ENCODE results near the gene GSC2. TPM values are rescaled to one million over a fixed set of nuclear protein-coding genes. Genes with fewer than 3 reads are reported as not detected.

The GSC2 gene
- total RNA-seq, 4 donors from 2014 or later: not detected

DNA sequence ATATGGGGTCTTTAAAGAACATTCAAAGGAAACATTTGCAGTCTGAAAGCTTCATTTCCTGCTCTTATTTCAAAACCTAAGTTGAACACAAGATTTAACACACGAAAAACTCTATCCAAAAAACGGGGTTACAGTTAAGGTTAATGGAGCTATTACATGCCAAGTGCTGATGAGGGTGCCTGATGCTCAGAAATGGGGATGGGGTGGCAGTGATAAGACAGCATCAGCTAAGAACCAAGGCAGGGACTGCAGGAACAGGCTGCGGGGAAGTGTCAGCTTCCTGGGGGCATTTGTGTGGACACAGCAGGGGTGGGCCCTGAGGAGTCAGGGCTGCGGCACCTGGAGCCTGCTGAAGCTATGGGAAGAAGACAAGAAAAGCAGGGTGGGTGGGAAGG lies 40.0 kb downstream of the GSC2 start:
- ATAC-seq (ENCODE audit: low FRiP score) (no peak), DNase-seq (ENCODE audit: low spot score) (no peak)
- TF ChIP-seq, protein P1, sequence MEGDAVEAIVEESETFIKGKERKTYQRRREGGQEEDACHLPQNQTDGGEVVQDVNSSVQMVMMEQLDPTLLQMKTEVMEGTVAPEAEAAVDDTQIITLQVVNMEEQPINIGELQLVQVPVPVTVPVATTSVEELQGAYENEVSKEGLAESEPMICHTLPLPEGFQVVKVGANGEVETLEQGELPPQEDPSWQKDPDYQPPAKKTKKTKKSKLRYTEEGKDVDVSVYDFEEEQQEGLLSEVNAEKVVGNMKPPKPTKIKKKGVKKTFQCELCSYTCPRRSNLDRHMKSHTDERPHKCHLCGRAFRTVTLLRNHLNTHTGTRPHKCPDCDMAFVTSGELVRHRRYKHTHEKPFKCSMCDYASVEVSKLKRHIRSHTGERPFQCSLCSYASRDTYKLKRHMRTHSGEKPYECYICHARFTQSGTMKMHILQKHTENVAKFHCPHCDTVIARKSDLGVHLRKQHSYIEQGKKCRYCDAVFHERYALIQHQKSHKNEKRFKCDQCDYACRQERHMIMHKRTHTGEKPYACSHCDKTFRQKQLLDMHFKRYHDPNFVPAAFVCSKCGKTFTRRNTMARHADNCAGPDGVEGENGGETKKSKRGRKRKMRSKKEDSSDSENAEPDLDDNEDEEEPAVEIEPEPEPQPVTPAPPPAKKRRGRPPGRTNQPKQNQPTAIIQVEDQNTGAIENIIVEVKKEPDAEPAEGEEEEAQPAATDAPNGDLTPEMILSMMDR (IDR thresholded peaks at IDR 0.05): no peak

- DNase-seq (ENCODE audit: low spot score) (no peak), ATAC-seq (ENCODE audit: low FRiP score) (peak; percentile 88)
- TF ChIP-seq, protein P1 (IDR thresholded peaks at IDR 0.05): no peak
Measured at GRCh38 chr22:19109198-19110063, 40.7 kb downstream of the GSC2 start.

- no peak for ATAC-seq (ENCODE audit: low FRiP score)
- DNase-seq (ENCODE audit: low spot score): no peak
- TF ChIP-seq, protein P1 (IDR thresholded peaks at IDR 0.05): no peak
Measured at GRCh38 chr22:19108807-19109197, 41.3 kb downstream of the GSC2 start.

GRCh38 chr22:19107730-19108074 lies 42.4 kb downstream of the GSC2 start:
- ATAC-seq (ENCODE audit: low FRiP score) (no peak), DNase-seq (ENCODE audit: low spot score) (no peak)
- TF ChIP-seq, protein P1 (IDR thresholded peaks at IDR 0.05): no peak

- TF ChIP-seq, protein P1 (IDR thresholded peaks at IDR 0.05): no peak
- DNase-seq (ENCODE audit: low spot score): no peak
- no peak for ATAC-seq (ENCODE audit: low FRiP score)
Measured at GRCh38 chr22:19106886-19107729, 43.0 kb downstream of the GSC2 start.

DNA sequence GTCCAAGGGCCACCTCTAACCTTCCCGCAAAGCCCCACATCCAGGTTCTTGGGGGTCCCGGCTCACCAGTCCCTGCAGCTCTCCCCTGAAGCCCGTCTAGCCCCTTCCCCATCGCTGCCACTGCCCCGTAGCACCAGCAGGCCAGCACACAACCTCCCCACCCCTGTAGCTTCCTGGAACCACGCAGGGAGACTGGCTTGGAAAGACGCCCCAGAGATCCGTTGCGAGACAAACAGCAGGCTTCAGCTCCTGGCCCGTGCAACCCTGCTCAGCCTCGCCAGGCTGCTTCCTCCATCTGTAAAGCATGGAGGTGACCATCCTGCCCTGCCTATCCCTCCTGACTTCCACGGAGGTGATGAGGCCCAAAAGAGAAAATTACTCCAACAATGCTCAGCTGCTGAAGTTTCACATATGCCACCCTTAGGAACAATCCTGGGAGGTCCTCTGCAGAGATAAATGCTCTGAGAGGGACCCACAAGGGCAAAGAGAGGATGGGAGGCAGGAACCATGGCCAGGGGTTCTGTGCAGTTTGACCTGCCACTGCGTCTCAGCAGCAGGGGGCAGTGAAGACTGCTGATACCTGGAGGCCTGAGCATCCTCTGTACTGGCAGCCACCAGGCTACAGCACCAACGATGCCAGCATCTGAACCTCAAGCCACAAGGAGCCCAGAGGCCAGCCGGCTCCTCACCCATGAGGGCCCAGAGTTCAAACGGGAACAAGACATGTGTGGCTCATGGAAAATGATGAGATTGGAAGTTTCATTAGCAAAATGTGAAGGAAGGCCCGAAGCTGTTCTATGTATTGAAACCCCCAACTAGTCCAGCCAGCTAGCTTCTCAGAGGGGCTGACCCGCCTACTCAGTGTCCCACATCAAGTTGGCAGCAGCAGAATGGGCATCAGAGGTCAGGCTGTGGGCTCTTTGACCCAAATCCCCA lies 44.0 kb downstream of the GSC2 start:
- no peak for ATAC-seq (ENCODE audit: low FRiP score)
- no peak for DNase-seq (ENCODE audit: low spot score)
- TF ChIP-seq, protein P1 (IDR thresholded peaks at IDR 0.05): no peak
